Measurements from ENCODE around the gene MYT1. TPM values are rescaled to one million over a fixed set of nuclear protein-coding genes. Genes with fewer than 3 reads are reported as not detected.

Gene MYT1
- total RNA-seq, 2 donors from 2014 or later, result 0.19 to 0.22 TPM

DNA sequence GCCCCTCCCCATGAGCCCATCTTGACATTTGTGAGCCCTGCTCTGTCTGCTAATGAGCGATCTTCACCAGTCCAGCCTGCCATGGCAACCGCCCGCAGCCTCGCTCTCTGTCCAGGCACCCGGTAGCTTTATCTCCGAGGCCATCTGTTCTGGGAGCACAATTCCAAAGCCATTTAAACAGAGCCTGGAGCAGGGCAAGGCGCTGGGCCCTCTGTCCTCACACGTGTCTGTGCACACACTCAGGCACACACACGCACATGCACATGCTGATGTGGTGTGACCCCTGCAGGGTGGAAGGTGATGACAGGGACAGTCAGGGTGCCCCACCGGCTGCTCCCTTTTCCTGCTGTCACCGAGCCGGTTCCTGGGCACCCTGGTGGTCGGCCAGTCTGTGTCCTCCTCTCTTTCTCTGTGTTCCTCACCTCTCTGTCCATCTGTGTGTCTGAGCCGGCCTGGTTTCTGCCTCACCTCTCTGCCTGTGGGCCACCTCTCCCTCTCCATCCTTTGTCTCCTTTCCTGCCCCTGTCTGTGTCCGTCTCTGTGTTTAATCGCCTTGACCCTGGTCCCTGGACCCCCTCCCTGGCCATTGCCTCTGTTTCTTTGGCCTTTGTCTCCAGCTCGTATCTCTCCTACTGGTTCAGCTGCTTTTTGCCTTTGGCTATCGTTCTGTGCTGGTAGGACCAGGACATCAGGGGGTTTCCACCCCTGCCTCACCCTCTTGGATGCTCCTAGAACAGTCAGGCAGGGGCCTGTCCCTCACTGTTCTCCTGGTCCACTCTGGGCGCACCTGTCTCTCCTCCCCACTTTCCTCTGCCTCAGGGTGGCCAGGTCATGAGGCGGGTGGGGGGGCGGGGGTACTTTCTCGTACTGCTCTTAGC, 8.8 kb upstream of the MYT1 start:
- TF ChIP-seq, protein P1, sequence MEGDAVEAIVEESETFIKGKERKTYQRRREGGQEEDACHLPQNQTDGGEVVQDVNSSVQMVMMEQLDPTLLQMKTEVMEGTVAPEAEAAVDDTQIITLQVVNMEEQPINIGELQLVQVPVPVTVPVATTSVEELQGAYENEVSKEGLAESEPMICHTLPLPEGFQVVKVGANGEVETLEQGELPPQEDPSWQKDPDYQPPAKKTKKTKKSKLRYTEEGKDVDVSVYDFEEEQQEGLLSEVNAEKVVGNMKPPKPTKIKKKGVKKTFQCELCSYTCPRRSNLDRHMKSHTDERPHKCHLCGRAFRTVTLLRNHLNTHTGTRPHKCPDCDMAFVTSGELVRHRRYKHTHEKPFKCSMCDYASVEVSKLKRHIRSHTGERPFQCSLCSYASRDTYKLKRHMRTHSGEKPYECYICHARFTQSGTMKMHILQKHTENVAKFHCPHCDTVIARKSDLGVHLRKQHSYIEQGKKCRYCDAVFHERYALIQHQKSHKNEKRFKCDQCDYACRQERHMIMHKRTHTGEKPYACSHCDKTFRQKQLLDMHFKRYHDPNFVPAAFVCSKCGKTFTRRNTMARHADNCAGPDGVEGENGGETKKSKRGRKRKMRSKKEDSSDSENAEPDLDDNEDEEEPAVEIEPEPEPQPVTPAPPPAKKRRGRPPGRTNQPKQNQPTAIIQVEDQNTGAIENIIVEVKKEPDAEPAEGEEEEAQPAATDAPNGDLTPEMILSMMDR (IDR thresholded peaks at IDR 0.05), result no peak
- H3K27ac ChIP-seq, result no peak overlapping the region
- H3K36me3 ChIP-seq, result no peaks in the 10 kb centered on the region
- DNase-seq, result no peak
- intact Hi-C loops (cut with DNase I), result no loop called here
- H3K4me3 ChIP-seq, result no peak overlapping the region
- H3K9ac ChIP-seq (ENCODE audit: low read depth in 2 of 2, low read length in 2 of 2), result no peak overlapping the region
- H3K4me1 ChIP-seq, result no peaks in the 10 kb centered on the region
- no peaks in the 10 kb centered on the region for H3K9me3 ChIP-seq
- H3K27me3 ChIP-seq, result peaks cover 4% of the 10 kb centered on the region

DNA sequence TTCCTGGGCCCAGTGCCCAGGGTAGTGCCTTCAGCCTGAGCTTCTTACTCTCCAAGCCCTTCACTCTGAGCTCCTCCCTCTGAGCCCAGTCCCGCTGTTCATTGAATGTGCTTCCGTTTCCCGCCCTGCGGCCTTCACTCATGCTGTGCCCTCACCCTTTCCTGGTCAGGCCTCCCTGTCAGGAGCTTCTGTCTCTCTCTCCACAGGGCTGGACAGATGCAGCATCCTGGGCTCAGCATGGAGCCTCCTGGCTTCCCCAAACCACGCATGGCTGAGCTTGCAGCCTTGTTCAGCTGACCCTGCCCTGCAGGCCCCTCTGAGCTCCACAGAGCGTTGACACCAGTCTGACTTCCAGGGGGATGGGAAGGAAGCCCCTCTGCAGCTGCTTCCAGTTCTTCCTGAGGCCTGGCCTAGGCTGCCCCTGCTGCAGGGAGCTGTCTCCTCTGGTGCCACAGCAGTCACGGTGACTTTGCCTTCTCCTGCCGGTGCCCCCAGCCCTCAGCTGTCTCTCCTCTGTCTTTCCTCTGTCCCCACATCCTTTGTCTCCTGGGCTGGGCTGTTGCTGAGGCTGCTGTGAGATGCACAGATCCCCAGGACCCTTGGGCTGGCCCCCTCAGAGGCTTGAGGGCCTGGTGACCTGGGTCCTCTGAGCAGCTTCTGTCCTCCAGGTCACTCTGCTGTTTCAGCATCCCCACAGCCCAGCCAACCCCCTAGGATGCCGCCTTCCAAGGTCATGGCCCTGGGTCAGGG, 7.9 kb upstream of the MYT1 start:
- TF ChIP-seq, protein P1 (IDR thresholded peaks at IDR 0.05), result no peak
- Histone ChIP-seq H3K4me3 (no peak overlapping the region), H3K9me3 (no peaks in the 10 kb centered on the region), H3K36me3 (no peaks in the 10 kb centered on the region), H3K4me1 (no peaks in the 10 kb centered on the region), H3K9ac (ENCODE audit: low read depth in 2 of 2, low read length in 2 of 2) (no peak overlapping the region), H3K27me3 (peaks cover 12% of the 10 kb centered on the region), H3K27ac (no peak overlapping the region)
- DNase-seq, result no peak
- intact Hi-C loops (cut with DNase I), result no loop called here

DNA sequence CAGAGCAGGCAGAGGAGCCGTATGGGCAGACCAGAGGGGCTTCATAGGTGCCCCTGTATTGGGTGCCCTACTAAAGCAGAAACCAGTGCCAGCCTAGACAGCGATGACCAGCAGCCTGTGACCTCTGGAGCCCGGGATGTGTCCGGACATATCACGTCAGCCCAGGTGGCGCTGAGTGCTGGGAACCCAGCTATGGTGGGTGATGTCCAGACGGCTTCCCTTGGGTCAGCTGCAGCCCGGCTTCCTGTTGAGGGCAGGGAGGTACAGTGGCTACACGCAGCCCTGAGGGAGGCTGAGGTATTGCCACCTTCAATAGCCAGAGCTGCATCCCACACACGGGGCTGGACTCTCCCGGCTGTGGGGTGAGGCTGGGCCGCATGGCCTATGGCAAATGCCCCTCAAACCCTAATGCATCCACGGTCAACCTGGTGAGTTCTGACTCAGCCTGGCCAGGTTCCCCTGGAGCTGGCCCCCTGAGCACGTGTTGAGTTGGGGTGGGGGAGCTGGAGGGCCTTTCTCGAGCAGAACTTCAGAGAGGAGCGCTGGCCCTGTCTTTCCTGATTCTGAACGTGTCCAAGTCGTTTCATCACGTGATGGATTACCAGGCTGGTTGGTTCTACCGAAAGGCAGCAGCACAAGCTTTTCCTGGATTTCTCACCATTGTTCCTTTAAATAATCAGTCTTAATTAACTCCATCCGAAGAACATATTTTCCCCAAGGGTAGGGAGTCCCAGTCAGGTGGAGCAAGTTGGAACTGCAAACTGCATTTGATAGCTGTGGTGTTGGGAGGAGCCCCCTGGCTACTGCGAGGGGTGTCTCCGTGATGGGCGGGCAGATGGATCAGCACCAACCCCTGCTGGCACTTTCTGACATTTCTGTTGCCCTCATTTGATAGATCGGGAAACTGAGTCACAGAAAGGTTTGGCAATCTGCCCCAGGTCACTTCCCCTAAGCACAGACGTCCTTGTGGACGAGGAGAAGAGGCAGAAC, 7.1 kb upstream of the MYT1 start:
- Histone ChIP-seq H3K27ac (no peak overlapping the region), H3K27me3 (peaks cover 14% of the 10 kb centered on the region), H3K36me3 (no peaks in the 10 kb centered on the region), H3K4me3 (no peak overlapping the region), H3K4me1 (no peaks in the 10 kb centered on the region), H3K9ac (ENCODE audit: low read depth in 2 of 2, low read length in 2 of 2) (no peak overlapping the region), H3K9me3 (no peaks in the 10 kb centered on the region)
- TF ChIP-seq, protein P1 (IDR thresholded peaks at IDR 0.05), result no peak
- intact Hi-C loops (cut with DNase I), result no loop called here
- no peak for DNase-seq

DNA sequence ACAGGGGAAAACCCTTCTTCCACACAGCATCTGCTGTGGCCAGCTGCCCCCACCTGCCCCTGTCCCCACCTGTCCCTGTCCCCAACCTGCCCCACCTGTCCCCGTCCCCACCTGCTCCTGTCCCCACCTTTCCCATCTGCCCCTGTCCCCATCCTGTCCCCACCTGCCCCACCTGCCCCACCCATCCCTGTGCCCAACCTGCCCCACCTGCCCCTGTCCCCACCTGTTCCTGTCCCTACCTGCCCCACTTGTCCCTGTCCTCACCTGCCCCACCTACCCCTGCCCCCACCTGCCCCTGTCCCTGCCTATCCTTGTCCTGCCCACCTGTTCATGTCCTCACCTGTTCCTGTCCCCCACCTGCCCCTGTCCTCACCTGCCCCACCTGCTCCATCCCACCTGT, 6.4 kb upstream of the MYT1 start:
- H3K27me3 ChIP-seq, result peaks cover 14% of the 10 kb centered on the region
- no peaks in the 10 kb centered on the region for H3K36me3 ChIP-seq
- intact Hi-C loops (cut with DNase I), result no loop called here
- H3K9me3 ChIP-seq, result no peaks in the 10 kb centered on the region
- H3K9ac ChIP-seq (ENCODE audit: low read depth in 2 of 2, low read length in 2 of 2), result no peak overlapping the region
- H3K27ac ChIP-seq, result no peak overlapping the region
- H3K4me3 ChIP-seq, result no peak overlapping the region
- H3K4me1 ChIP-seq, result no peaks in the 10 kb centered on the region
- DNase-seq, result no peak
- TF ChIP-seq, protein P1 (IDR thresholded peaks at IDR 0.05), result no peak

Measured in colonic mucosa (tissue), 4 donors.